Mammary epithelial cell (primary cell): ENCODE measurements around the gene BNC2.

Source experiments
- CTCF ChIP-seq, 2 donors: IDR thresholded peaks in 1 of 2; conservative IDR thresholded peaks in 1 of 2; 2 replicates each; pipeline ENCODE4 v1.5.1; 2011 to 2012; ENCODE audit warnings: inconsistent platforms in 2 of 2, low read length in 2 of 2, mild to moderate bottlenecking in 2 of 2, control low read depth in 1 of 2, low read depth in 1 of 2; ENCODE audit not compliant: insufficient read depth in 1 of 2; ENCODE audit errors: extremely low read depth in 1 of 2
- EZH2 ChIP-seq: IDR thresholded peaks from 2 replicates; pipeline ENCODE4 v1.6.1; 2012; ENCODE audit warnings: low read length, inconsistent platforms, borderline replicate concordance

- TF ChIP-seq EZH2 (no peak), CTCF (conservative IDR thresholded peaks at IDR 0.05 in 1 of 2, IDR thresholded peaks at IDR 0.05 in 1 of 2; ENCODE audit: extremely low read depth in 1 of 2, insufficient read depth in 1 of 2, low read depth in 1 of 2, low read length in 2 of 2) (no peak)
Measured at GRCh38 chr9:16730162-16730561, 140.3 kb downstream of the BNC2 start.
